HL-60/S4 treated with phorbol 12-myristate 13-acetate at 8.2 ng/mL for 4 days and 3 days (cell line): ENCODE results near the gene EXOC6B.

Experiments used
- in situ Hi-C: fragments of 300-500 bp; cut with MboI; formaldehyde crosslinking; loops from 2 replicates; pipeline ENCODE4 v1.15.0; 2022; ENCODE audit warnings: low sequenced_read_pairs

The EXOC6B gene

DNA sequence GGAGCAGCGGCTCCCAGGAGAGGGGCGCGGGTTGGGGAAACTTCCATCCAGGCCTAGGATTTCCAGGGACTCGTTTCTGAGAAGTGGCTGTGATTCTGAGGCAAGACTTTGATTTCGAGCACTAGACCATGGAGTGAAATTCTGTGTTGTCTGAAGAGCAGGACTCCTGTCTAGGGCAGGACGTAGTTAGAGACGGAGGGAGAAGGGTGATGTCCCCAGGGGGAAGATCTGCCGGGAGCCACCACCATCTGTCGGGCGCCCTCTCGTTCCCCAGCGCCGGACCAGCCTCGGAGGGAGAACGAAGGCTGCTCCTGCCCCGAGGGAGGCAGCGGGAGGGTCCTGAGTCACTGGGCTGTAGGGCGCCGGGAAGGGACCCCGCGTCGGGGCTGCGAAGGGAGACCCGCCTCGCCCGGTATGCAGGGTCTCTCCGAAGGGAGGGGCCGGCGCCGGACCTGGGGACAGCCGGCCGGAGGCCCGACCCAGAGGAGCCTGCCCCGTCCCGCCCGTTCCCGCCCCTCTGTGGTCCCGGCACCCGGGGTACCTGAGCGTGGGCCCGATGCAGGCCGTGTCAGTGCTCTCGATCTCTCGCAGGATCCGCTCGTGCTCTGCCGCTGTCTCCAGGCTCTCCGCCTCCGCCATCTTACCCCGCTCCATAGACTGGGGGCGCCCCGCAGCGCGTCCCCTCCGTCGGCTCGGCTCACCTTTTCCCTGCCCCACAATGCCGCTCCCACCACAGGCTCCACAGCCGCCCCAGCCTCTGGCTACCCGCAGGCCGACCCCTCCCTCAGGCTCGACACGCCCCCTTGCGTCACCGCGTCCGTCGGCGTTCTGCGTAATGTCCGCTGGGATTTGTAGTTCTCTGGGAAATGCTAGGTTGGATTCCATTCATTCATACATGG is at the start of gene EXOC6B:
Gene EXOC6B, minus strand, starts transcription at position 777 of the 899 bp plus-strand sequence.
- in situ Hi-C loops, result no loop called here

DNA sequence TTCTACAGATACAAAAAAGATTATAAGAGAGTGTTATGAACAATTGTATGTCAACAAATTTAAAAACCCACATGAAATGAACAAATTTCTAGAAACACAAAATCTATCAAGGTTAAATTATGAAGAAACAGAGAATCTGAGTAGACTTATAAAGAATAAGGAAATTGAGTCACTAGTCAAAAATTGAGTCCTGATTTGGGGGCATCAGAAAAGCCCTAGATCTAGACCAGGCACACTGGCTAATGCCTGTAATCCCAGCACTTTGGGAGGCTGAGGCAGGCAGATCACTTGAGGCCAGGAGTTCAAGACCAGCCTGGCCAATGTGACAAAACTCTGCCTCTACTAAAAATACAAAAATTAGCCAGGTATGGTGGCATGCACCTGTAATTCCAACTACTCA is 46.0 kb upstream of the EXOC6B start:
- in situ Hi-C loops, result no loop called here

GRCh38 chr2:72871060-72871459 is 45.2 kb upstream of the EXOC6B start:
- in situ Hi-C loops, result no loop called here

DNA sequence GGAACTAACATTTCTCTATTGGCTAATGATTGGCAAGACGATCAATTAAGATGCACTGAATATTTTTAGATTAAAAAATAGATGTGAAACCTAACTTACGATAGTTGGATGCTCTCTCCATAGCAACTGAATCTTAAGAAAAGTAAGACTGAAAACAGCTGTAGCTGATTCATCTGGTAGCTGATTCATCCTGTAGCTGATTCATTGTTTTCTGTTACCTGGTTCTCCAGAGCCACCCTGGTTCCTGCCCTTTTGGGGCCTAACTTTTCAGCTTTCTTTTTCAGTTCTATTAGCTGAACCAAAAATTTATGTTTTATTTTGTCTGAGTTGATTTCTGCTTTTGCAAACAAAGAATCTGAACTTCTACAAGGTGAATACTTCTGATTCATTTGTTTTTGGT is 38.7 kb upstream of the EXOC6B start:
- in situ Hi-C loops, result no loop called here

GRCh38 chr2:72863046-72863445 is 37.2 kb upstream of the EXOC6B start:
- in situ Hi-C loops, result no loop called here

DNA sequence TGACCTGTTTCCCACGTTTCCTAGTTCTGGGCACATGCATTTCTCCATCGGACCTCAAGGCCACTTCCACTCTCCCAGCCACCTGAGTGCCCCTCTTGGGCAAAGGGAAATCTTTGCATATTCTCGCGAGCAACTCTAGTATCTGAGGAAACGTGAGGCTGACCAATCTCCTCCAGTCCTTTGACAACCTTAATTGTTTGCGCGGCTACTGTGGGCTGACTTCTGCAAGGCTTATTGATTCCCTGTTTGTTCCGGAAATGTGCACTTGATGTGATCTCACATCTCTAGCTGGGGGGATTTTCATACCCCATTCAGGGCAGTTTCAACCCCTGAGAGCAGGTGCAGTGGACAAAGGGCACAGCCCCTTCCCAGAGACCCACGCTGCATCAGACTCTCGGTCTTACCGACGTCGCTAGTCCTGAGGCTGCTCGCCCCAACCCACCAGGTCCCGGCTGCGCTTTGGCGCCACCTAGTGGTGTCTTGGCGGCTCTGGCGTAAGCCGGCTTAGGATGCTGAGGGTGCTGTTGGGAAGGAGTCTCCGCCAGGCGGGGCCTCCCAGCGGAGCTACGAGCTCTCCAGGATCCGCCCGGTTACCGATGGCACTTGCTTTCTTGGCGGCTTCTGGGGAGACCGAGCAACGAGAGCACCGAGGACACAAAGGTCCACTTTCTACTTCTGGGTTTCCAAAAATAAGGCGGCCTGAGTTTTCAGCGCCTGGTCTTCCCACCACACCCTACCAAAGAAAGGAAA is 36.6 kb upstream of the EXOC6B start:
- in situ Hi-C loops, result no loop called here

- in situ Hi-C loops, result no loop called here
Observed at GRCh38 chr2:72859831-72860262, 34.0 kb upstream of the EXOC6B start.

DNA sequence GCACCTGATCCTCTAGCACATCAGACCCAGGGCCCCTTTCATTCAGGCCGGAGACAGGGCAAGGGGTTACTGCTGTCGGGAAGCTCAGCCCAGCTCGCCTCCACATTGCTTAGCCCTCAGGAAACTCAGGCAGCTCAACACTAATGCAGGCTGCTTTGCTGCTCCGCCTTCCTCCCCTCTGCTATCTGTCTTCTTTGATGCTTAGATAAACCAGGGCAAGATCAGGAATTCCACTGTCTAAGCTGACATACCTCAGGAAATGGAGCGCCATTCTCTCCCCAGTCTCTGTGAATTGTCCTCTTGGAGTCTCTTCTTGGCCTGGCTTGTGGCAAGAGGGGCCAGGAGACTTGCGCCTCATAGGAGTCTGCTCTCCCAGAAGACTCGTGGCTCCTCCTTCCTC is 25.5 kb upstream of the EXOC6B start:
- in situ Hi-C loops, result no loop called here

DNA sequence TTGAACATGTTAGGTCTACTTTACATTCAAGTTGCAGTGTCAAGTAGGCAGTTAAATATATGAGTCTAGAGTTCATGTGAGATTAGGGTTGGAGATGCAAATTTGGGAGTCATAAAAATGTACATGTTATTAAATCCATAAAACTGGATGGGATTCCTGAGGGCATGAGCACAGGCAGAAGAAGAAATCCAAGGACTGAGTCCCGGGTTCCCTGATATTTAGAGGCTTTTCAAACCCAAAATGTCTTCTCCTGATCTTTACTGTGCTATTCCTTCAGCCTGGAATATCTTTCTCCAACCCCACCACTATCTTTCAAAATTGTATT is 23.3 kb upstream of the EXOC6B start:
- in situ Hi-C loops, result no loop called here

DNA sequence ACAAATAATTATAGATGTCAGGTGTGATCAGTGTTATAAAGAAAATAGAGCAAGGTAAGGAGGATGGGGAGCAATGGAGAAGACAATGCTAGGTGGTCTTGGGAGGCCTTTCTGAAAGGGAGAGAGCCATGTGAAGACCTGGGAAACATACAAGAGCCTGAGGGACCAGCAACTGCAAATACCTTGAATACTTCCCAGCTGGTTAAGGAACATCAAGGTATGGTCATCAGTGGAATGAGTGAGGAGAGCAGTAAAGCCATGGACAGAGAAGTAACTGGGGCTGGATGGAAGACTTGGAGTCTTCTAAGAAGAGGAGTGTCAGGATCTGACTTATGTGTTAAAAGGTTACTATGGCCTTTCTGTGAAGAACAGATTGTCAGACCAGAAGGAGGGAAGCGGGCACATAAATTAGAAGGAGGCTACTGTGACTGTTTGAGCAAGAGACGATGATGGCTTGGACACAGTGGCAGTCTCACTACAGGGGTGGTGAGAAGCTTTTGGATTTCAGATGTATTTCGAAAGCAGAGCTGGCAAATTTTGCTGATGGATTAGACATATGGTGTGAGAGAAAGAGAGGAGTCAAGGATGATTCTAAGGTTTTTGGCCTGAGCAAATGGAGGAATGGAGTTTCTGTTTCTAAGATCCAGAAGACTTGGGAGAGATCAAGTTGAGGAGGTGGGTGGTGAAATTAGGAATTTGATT is 22.8 kb upstream of the EXOC6B start:
- in situ Hi-C loops, result no loop called here

DNA sequence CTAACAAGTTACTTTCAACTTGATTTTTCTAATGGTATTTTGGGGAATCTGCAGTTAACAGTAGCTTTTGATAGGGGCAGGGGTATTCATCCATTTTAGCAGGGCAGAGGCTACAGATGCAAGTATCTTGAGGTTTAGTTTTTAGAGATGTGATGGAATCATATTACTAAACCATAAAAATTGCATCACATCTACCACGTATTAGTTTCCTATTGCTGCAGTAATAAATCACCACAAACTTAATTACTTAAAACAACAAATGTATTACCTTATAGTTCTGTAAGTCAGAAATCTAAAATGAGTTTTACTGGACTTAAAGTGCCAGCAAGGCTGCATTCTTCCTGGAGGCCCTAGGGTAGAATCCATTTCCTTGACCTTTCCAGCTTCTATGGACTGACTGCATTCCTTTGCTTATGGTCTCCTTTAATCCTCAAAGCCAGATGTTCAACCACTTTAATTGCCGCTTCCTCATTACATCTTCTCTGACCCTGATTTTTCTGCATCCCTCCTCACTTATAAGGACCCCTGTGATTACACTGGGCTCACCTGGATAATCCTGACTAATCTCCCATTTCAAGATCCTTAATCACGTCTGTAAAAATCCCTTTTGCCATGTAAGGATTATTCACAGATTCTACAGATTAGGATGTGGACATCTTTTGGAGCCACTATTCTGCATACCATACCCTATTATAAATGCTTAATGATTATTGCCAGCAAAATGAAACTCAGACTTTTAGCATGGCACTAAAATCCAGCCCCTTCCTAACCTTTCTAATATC is 21.9 kb upstream of the EXOC6B start:
- in situ Hi-C loops, result no loop called here

GRCh38 chr2:72846171-72847095 is 20.6 kb upstream of the EXOC6B start:
- in situ Hi-C loops, result no loop called here

DNA sequence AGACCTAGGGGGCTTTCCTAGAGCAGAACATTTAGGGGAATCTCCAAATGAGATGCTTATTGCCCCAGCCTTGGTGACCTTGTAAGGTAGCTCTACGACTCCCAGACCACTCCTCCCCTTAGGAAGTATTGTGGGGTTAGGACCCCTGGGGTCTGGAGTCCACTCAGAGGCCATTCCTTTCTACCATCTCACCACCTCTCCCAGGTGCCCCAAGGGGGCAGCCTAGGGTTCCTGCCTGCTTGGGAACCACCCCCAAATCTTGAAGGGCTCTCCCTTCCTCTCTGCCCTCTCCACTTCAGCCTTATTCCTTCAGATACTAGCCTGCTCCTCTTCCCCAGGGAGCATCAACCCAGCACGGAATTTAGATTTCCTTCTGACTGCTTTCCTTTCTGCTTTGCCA is 17.5 kb upstream of the EXOC6B start:
- in situ Hi-C loops, result no loop called here

GRCh38 chr2:72841462-72842125 is 15.8 kb upstream of the EXOC6B start:
- in situ Hi-C loops, result no loop called here

DNA sequence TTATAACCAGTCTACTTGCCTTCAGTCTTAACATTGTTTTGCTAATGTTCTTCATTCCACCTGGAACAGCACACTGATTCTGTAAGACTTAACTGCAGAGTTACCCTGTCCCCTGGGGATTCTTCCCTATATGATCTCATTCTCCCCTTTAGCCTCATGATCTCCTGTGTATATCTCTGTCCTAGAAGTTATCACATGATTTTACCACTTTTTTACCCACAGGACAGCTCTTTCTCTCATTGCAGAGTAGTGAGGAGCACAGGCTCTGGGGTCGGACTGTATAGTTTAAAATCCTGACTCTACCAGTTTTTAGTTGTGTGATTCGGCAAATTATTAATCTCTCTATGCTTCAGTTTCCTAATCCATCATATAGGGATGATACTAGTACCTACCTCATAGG is 14.2 kb upstream of the EXOC6B start:
- in situ Hi-C loops, result no loop called here

GRCh38 chr2:72837171-72837570 is 11.3 kb upstream of the EXOC6B start:
- in situ Hi-C loops, result no loop called here

GRCh38 chr2:72835403-72835802 is 9.6 kb upstream of the EXOC6B start:
- in situ Hi-C loops, result no loop called here

DNA sequence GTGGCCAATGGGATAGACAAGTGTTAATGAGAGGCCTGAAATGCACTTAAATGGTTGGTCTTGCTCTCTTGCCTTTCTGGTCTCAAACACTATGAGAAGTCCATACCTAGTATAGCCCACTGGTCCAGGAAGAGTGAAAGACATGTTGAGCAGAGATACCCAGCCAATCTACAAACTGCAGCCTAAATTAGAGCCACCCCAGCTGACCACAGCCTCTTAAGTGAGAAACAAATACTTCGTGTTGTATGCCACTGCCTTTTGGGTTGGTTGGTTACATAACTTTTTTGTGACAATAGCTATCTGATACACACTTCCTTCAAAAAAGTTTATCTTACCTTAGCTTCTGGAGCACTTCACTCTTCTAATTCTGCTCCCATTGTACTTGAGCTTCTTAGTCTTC is 8.8 kb upstream of the EXOC6B start:
- in situ Hi-C loops, result no loop called here

DNA sequence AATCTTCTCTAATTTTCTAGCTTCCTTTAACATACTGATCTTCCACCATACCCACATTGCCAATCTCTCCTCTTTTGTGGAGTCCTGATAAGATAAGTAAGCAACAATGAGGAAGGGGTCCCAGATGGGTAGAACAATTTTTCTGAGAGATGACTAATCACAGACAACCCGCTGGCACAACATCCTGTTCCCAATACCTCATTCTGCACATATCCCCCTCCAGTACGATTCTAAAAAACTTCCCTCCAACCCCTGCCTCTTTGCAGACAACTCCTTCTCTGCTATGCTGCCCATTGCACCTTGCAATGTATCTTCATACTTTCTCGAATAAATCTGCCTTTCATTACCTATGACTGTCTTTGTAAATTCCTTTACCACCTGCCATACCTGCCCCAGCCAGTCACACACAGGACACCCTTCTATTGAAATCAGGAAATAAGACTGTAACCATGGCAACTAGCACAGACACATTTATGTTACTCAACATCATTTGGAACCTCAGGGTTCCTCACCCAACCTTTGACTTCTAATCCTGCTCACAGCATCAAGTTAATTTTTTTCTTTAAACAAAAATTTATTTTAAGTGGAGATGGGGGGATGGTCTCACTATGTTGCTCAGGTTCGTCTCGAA is 7.4 kb upstream of the EXOC6B start:
- in situ Hi-C loops, result no loop called here
